HCT116 (cell line): ENCODE measurements around the gene ZNF625.

ENCODE experiments used
- MAX ChIP-seq: IDR thresholded peaks from 2 replicates; pipeline ENCODE4 v1.6.1; 2012
- SRF ChIP-seq: IDR thresholded peaks from 2 replicates; pipeline ENCODE4 v1.6.1; 2012; ENCODE audit warnings: low read depth
- ZNF274 ChIP-seq: fragments of 200-500 bp; sonication (Bioruptor generic); IDR thresholded peaks from 2 replicates; pipeline ENCODE4 v1.6.1; 2014; ENCODE audit warnings: mild to moderate bottlenecking, low read depth, low read length, inconsistent platforms
- TF ChIP-seq, protein P1 (sequence below), 3 experiments: fragments of 200-600 bp in 1 of 3; sonication (generic) in 1 of 3; IDR thresholded peaks in 2 of 3; conservative IDR thresholded peaks in 1 of 3; 2 replicates each; pipeline ENCODE4 v1.5.1; 2012 to 2017; ENCODE audit warnings: low read depth in 2 of 3, low read length in 2 of 3, antibody characterized with exemption in 1 of 3, borderline replicate concordance in 1 of 3, control low read depth in 1 of 3, mild to moderate bottlenecking in 1 of 3, mixed read lengths in 1 of 3, mixed run types in 1 of 3, moderate library complexity in 1 of 3; ENCODE audit not compliant: insufficient read depth in 1 of 3

DNA sequence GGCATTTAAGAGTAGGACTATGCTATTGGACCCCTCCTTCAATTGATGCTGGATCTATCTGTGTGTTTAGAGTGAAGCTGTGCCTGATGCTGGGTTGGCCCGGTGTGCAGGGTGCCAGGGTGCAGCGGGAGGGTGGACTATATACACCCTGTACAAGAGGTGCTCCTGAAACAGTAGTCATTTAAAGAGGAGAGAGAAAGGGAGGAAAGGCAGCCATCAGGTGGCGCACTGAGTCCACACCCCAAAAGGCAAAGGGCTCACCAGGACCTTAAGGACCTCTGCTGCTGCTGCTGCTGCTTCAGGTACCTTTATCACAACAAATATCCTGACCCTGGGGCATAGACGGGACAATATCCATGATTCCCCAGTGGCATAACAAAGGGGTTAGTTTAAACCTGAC, 45.7 kb upstream of the ZNF625 start:
- TF ChIP-seq, protein P1, sequence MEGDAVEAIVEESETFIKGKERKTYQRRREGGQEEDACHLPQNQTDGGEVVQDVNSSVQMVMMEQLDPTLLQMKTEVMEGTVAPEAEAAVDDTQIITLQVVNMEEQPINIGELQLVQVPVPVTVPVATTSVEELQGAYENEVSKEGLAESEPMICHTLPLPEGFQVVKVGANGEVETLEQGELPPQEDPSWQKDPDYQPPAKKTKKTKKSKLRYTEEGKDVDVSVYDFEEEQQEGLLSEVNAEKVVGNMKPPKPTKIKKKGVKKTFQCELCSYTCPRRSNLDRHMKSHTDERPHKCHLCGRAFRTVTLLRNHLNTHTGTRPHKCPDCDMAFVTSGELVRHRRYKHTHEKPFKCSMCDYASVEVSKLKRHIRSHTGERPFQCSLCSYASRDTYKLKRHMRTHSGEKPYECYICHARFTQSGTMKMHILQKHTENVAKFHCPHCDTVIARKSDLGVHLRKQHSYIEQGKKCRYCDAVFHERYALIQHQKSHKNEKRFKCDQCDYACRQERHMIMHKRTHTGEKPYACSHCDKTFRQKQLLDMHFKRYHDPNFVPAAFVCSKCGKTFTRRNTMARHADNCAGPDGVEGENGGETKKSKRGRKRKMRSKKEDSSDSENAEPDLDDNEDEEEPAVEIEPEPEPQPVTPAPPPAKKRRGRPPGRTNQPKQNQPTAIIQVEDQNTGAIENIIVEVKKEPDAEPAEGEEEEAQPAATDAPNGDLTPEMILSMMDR (IDR thresholded peaks at IDR 0.05 in 2 of 3, conservative IDR thresholded peaks at IDR 0.05 in 1 of 3; ENCODE audit: borderline replicate concordance in 1 of 3, insufficient read depth in 1 of 3, low read depth in 2 of 3, low read length in 2 of 3) = peak; percentile 10 to 16 (median 13); a peak in 1 of 6 replicates
- no peak for TF ChIP-seq ZNF274
- no peak for TF ChIP-seq MAX
- no peak for TF ChIP-seq SRF
